Medulla oblongata (tissue), 1 donor: ENCODE data around the gene SAMD14.

Experiments used
- DNase-seq: peaks from one replicate; pipeline ENCODE4 v3.0.0-alpha.2; 2015; ENCODE audit errors: extremely low spot score

The SAMD14 gene

DNA sequence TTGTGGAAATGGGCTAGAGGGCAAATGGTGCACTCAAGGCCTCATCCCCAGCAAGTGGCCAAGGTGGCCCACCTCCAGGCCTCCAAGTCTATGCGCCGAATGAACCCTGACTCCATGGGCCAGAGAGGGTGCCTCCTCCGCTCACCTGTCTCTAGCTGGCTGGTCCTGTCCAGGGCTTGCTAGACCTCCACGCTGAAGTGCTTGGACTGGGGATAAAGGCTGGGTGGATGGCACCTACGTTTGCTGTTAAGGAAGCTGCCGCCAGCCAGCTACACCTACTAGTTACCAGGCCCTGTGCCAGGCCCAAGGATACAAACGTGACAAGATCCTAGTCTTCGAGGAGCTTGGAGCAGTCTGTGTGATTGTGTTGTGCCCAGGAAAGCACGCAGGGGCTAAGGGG lies 35.1 kb upstream of the SAMD14 start:
- DNase-seq: no peak

DNA sequence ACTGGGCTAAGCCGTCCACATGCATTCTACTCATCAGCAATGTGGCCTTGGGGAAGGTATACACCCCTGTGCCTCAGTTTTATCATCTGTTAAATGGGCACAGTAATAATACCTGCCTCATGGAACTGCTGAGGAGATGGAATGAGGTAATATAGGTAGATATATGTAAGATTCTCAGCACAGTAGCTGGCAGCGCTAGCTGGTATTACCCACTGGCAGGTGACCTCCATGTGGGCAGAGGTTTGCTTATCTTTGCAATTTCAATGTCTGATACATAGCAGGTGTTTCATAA lies 34.7 kb upstream of the SAMD14 start:
- DNase-seq: no peak

DNA sequence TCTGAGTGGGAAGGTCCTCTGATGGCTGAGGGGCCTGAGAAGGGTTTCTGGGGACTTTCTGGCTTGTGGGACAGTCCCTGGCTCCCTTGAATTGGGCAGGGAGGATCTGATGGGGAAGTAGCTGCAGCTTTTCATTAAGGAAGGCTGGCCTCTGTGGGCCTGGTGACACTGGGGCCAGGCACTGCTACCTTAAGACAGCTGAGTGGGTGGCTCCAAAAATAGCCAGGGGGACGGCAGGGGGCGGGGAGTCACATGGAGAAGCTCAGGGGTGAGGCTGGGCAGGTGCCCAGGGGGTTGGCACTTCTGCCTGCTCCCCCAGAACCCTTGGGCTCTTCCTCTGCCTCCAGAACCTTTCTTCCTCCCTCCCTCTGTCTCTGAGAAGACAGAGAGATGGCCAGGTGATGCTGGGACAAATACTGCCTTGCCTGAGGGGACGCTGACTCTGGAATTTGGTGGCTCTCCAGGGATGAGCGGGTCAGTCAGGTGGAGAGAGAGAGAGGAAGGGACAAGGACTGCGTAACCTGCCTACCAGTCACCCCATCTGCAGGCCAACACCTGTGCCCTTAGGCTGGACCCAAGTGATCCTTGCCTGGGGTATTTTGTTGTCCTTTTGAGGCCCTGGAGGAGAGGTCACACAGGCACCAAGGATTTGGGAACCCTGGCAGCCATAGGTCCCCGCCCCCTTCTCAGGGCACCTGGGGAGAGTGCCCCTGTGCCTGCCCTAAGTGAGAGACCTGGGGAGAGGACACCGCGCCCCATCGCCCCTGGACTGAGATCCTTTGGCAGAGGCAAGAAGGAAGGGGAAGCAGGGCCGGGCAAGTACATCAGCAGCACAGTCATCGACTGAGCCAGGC lies 34.1 kb upstream of the SAMD14 start:
- DNase-seq: no peak

DNA sequence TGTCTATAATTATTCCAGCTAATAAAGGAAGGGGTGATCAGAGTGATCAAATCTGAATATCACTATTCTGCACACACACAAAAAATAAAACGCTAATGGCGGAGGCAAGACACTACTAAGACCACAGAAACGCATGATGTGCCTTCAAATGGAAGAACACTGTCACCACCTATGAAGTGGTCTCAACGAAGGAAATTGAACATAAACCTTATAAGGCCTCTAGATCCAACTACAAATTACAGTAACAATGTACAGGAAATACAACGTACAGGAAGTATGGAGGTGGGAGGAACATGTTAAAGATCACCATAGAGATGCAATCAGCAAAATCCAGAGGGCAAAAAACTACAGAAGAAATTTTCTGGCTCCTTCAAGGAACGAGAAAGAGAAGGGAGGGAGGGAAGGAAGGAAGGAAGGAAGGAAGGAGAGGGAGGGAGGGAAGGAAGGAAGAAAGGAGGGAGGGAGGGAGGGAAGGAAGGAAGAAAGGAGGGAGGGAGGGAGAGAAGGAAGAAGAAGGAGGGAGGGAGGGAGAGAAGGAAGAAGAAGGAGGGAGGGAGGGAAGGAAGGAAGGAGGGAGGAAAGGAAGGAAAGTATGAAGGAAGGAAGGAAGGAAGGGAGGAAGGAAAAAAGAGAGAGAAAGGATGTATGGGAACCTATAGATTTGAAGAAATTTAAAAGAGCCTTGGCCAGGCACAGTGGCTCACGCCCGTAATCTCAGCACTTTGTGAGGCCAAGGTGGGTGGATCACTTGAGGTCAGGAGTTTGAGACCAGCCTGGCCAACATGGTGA lies 32.7 kb upstream of the SAMD14 start:
- no peak for DNase-seq

- DNase-seq: no peak
Measured at GRCh38 chr17:50161911-50162288, 31.9 kb upstream of the SAMD14 start.

- DNase-seq: peak; percentile 95
Measured at GRCh38 chr17:50161023-50161910, 31.3 kb upstream of the SAMD14 start.

DNA sequence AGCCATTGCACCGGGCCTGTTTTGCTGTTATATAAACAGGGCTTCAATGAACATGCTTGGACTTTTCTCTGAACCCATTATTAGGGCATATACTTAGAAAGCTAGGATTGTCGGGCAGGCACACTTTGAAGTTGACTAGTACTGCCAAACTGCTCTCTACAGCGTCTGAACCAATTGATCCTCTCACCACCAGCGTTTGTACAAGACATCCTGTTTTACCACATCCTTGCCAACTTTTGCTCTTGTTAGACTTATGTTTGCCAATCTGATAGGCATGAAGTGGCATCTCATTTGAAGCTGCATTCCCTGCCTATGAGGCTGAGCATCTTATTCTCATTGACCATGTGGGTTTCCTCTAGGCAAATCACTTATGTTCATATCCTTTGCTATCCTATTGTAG lies 27.9 kb upstream of the SAMD14 start:
- DNase-seq: no peak

DNA sequence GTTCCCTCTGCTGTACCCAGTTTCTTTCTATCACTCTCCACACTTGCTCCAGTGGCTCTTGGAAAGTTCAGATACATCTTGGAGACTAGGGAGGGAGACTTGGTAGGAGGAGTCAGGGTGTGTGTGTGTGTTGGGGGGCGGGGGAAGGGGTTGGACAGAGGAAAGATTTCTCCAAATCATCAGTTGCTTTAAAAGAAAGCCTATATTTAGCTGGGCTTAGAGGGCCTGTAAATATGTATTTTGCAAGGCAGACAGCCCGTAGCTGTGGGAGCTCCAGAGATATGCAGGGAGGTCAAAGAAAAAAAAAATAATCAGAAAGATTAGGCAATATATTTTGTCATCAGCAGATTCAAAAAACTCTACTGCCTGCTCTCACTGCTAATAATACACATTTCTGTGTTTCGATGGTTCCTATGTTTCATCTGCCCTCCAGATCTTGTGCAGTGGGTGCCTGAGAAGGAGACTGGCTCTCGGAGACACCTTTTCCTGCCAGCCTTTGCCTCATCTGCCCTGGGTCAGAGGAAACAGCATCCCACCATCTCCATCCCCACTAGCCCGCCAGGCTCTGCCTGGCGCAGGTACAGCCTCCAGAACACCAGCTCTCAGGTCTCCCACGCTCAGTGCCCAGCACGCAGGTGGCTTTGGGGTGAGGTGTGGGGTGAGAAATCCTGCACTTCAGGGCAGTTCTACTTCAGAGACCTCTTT lies 25.3 kb upstream of the SAMD14 start:
- DNase-seq: no peak

DNA sequence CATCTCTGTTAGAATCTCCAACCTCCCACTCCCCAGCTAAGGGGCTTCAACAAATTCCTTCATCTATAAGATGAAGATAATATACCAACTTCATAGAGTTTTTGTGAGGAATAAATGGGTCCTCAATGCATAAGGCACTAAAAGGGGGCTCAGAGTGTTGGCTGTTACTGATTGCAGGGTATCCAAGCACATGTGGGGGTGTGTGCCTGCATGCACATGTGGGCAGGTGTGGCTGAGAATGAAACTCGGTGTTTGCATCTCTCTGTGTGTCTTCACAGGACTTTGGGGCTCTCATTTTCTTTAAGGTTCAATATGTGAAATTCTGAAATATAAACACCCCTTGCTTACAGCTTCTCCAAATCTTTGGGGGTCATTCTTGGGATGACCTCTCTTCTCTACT lies 24.6 kb upstream of the SAMD14 start:
- no peak for DNase-seq

GRCh38 chr17:50153650-50154575 lies 24.0 kb upstream of the SAMD14 start:
- DNase-seq: no peak

DNA sequence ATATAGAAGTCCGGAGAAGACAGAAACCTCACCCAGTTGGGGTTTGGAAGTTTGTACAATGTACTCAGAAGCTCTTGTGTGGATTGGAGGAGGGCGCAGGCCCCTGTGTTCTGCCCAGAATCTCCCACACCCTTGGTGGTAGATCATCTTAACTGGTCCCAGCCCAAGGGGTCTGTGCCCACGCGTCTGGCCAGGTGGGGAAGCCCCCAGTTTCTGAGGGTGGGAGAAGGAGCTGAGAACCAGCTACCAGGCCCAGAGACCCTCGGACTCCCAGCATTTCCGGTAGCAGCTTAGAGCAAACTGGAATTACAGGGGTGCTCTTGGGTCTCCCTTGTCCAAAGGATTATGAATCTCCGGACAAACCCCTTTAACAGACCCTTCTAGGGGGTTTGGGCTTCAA lies 22.8 kb upstream of the SAMD14 start:
- DNase-seq: no peak

- DNase-seq: peak; percentile 96
Measured at GRCh38 chr17:50151937-50152547, 22.1 kb upstream of the SAMD14 start.

DNA sequence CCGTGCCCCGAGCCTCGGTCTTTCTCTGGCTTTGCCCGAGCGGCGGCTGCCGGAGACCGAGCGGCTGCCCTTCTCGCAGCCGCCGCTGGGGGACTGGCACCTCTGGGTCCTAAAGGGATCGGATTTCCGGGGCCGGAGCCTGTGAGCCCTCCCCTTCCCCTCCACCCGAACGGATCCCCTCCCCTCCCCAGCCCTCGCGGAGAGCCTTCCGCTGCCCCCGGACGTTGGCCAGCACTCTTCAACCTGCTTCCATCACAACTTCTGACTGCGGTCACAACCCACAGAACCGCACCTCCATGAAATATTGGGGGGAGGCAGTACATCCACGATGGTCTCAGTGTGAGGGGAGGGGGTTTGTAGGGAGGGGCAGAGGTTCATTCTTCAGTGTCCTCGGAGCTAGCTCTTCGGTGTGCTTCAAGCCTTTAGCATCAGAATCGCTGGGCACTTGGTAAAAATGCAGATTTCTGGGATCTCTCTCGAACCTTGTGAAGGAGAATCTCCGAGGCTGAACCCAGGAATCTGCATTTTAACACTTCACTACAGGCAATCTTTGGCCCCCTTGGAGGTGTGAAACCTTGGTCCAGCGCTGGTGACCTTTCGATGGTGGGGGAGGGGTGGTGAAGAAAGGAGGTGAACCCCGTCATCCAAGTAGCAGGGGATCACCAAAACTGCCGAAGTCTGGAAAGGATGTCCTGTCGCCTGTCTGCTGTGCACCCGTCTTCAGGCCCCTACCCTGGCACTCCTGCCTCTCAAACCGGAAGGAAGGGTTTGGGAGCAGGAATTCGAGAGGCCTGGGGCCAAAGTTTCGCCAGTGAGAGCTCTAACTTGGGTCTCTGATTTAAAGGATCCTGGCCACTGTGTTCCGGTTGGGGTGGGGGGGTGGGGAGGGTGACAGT lies 21.3 kb upstream of the SAMD14 start:
- peak; percentile 95 for DNase-seq

DNA sequence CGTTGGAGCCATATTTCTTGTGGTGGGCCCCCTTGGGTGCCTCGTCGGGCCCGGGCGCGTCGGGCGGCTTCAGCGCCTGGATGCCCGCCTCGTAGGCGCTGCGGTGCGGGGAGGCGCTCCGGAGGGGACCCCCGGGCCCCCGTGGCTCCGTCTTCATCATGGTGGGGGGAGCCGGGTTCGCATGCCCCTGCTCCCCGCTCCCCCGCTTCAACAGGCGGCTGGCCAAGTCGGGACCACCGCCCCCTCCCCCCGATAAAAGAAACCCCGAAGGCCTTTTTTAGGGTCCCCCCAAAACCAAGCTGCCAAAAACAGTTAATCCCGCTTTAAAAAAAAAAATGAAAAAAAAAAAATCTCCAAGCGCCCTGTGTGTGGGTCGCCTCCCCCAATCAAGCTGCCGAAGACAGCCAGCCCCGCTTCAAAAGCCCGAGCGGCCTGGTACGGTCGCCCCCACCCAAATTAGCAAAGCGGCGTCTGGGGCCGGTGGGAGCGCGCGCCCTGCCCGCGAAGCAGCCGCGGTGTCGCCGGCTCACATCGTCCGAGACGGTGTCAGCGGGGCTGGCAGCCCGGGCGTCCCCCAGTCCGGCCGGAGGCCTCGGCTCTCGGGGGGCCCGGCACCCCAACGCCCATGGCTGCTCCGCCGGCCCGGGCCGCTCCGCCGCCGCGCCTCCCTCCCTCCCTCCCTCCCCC lies 20.5 kb upstream of the SAMD14 start, which contains the start of gene PPP1R9B:
PPP1R9B (minus strand) TSS at position 324 of the 687 bp plus-strand sequence; CDS start at position 160, 164 bp downstream.
- no peak for DNase-seq

DNA sequence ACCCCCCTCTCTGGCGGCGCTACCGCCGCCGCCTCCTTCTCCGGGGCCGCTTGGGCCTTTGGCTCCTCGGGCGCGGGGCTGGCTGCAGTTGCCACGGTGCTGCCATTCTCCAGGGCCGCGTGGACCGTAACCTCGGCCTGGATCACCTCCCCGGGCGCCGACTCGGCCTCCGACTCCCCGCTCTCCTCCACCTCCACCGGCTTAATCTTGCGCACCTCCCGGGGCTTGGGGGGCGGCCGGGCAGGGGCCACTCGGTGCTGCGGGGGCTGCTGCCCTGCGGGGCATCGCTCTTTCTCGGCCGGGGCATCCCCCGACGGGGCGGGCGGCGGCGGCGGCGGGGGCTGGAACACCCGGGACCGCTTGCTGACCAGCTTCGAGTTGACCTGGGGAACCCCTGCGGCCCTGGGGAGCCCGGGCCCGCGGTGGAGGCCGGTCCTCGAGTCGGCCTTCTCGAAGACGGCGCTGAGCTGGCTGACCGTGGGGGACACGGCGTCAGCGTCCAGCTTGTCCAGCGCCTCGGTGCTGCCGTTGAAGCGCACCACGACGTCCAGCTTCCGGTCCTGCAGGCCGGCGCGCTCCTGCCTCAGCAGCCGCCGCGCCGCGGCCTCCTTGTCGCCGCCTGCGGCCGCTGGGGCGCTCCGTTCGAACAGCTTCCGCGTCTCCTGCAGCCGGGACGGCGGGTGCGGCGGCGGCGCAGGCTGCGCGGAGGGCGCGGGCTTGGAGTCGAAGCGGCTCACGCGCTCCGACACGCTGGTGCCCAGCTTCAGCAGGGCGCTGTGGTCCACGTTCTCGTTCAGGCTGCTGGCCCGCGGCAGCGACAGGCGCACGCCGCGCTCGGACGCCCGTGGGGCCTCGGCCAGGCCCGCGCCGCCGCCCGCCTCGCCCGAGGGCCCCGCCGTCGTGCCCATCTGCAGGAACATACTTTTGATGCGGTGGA lies 19.7 kb upstream of the SAMD14 start:
- DNase-seq: no peak

- no peak for DNase-seq
Measured at GRCh38 chr17:50149091-50149416, 19.1 kb upstream of the SAMD14 start.
